GM12874 (cell line): ENCODE results near the gene EXOC6B.

Experiments
- CTCF ChIP-seq: IDR thresholded peaks from 2 replicates; pipeline ENCODE4 v1.5.1; 2011; ENCODE audit warnings: low read depth, mild to moderate bottlenecking, control low read depth, low read length, moderate library complexity; ENCODE audit not compliant: insufficient read depth

Gene EXOC6B

GRCh38 chr2:72208225-72208624 lies 617.6 kb downstream of the EXOC6B start:
- no peak for TF ChIP-seq CTCF

DNA sequence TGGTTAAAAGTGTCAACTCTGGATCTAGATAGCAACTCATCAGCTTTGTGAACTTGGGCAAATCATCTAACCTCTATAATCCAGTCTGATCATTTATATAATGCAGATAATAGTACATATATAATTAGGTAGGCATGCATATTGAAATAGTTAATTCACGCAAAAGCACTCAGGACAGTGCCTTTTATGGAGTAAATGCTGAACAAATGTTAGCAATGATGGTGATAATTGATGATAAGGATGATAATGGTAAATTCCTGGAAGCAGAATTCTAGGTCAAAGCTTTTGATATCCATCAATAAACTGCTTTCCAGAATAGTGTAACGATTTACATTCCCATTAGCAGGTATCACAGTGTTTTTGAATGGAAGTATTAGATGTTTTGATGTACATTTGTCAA lies 618.5 kb downstream of the EXOC6B start:
- no peak for TF ChIP-seq CTCF

GRCh38 chr2:72205504-72205881 lies 620.3 kb downstream of the EXOC6B start:
- TF ChIP-seq CTCF = no peak

DNA sequence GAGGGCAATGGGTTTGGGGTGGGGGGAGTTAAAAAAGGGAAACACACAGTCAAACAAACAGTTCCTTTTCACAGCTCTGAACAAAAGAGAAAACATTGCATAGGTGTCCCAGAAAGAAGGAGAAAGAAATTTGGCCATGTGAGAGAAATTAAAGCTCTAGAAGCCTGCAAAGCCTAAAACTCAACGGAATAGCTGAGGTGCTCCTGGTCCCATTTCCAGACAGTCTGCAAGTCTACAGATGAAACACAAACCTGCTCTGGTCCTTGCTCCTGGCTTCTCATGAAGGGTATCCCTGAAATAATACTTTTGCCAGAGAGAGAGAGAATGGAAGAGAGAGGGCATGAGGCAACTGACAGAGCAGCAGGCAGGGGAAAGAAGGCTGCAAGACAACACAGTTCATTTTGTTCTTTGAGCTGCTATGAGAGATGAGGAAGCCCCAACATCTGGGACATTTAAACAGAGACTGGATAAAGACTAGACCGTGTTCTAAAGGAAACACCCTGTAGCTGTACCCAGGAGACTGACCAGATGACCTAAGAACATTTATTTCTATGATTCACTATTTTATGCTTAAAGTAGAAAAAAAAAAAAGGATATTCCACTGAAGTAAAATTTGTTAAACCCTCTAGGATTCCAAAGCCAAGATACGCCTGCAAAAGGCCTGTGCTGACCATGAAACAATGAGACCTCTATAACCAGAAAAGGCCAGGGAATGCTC lies 620.9 kb downstream of the EXOC6B start:
- TF ChIP-seq CTCF = no peak

DNA sequence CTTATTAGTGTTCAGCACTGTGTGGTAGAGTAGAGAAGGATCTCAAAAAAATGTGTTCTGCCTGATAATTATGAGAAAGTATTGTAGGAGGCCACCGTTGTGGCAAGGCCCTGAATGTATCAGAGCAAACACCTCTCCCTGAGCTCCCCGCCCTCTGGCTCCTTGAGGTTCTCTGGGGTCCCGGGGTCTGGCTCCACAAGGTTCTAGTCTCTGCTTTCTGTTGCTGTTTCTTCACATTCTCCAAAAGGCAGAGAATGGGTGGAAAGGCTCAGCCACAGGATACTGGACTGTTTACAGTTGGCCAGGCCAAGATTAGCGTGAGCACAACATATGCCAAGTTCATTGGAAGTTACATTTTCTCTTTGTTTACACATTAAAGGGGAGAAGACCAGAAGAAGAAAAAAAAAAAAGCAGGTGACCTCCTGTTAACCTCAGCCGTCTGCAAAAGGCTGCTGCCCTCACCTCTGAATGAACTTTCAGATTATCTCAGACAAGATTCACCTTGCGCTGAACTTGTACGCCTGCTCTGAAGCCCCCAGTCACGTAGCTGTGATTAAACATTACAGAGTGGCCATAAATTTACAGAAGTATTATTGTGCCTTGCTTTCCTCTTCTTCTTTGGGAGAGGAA lies 621.6 kb downstream of the EXOC6B start:
- TF ChIP-seq CTCF = no peak

- TF ChIP-seq CTCF = no peak
Observed at GRCh38 chr2:72198532-72199241, 627.1 kb downstream of the EXOC6B start.

- no peak for TF ChIP-seq CTCF
Observed at GRCh38 chr2:72193723-72194122, 632.1 kb downstream of the EXOC6B start.
